CD4-positive, alpha-beta T cell treated with Interleukin-1 beta for 1 hour (primary cell): ENCODE results near the gene JAGN1.
"Not testable (repeated sequence)": the region's sequence is repeated elsewhere in the genome, so short reads cannot be mapped to it uniquely, and the experiment has no call there.

ENCODE experiments used
- DNase-seq, 2 donors: peaks; one replicate each; pipeline ENCODE4 v3.0.0-alpha.2; 2020 to 2022

JAGN1 gene

GRCh38 chr3:9899289-9899791 is 8.9 kb downstream of the JAGN1 start:
- DNase-seq, result no peak

- DNase-seq, result not testable (repeated sequence)
Measured at GRCh38 chr3:9900965-9901415, 10.6 kb downstream of the JAGN1 start.

- DNase-seq, result peak in 1 of 2 donors; percentile 42
Measured at GRCh38 chr3:9901967-9902366, 11.6 kb downstream of the JAGN1 start.

GRCh38 chr3:9902372-9903237 is 12.2 kb downstream of the JAGN1 start, which contains the start of gene IL17RE:
Gene IL17RE (plus strand): TSS chr3:9902848. CDS start chr3:9902933, 85 bp downstream.
- DNase-seq, result no peak

GRCh38 chr3:9903238-9903624 is 12.8 kb downstream of the JAGN1 start:
- DNase-seq, result no peak

- no peak for DNase-seq
Measured at GRCh38 chr3:9903904-9904303, 13.5 kb downstream of the JAGN1 start.

- DNase-seq, result no peak
Measured at GRCh38 chr3:9906480-9906879, 16.1 kb downstream of the JAGN1 start.

- DNase-seq, result no peak
Measured at GRCh38 chr3:9908286-9908685, 17.9 kb downstream of the JAGN1 start.

GRCh38 chr3:9909221-9910013 is 19.0 kb downstream of the JAGN1 start:
- DNase-seq, result peak in 1 of 2 donors; percentile 15

- DNase-seq, result no peak
Measured at GRCh38 chr3:9911863-9912262, 21.5 kb downstream of the JAGN1 start.

- DNase-seq, result no peak
Measured at GRCh38 chr3:9912294-9912935, 22.0 kb downstream of the JAGN1 start.

GRCh38 chr3:9913601-9914000 is 23.2 kb downstream of the JAGN1 start:
- no peak for DNase-seq

GRCh38 chr3:9914011-9914410 is 23.6 kb downstream of the JAGN1 start:
- no peak for DNase-seq

GRCh38 chr3:9914559-9915253 is 24.3 kb downstream of the JAGN1 start:
- DNase-seq, result no peak

- peak in 1 of 2 donors; percentile 32 for DNase-seq
Measured at GRCh38 chr3:9915254-9916141, 25.1 kb downstream of the JAGN1 start.

- no peak for DNase-seq
Measured at GRCh38 chr3:9916346-9916733, 25.9 kb downstream of the JAGN1 start.

GRCh38 chr3:9916734-9917680 is 26.6 kb downstream of the JAGN1 start, which contains the start of gene IL17RC:
Gene IL17RC (plus strand): TSS chr3:9917098. CDS start chr3:9917316, 218 bp downstream.
- DNase-seq, result peak in 1 of 2 donors; percentile 23

- no peak for DNase-seq
Measured at GRCh38 chr3:9917820-9918219, 27.4 kb downstream of the JAGN1 start.

- DNase-seq, result no peak
Measured at GRCh38 chr3:9918261-9919038, 28.0 kb downstream of the JAGN1 start.
